ENCODE measurements around the gene ARL15. TPM values are rescaled to one million over a fixed set of nuclear protein-coding genes. Genes with fewer than 3 reads are reported as not detected.

ARL15 gene
- total RNA-seq, 2 experiments from 2014 or later: 10.6 to 12.3 TPM

DNA sequence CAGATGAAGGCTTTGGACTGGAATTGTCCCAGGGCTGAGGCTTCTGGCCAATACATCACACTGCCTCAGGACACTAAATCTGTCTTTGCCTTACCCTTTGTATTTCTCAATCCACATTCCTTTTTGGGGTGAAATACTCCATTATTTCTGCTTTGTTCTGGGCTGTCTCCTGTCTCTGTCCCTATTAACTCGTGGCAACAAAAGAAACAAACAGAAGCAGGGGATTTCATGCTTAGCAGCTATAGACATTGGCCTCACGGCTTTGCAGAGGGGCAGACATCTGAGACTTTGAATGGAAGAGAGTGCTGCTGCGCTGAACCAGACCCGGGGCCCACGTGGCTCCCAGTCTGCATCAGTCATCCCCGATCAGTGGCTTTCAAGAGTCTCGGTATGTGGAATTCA lies 129.7 kb downstream of the ARL15 start:
- H3K27ac Mint-ChIP-seq: no peak overlapping the region
- no peak for DNase-seq
- no peak for ATAC-seq
- H3K4me3 Mint-ChIP-seq: no peak overlapping the region
- no peaks in the 10 kb centered on the region for H3K27me3 Mint-ChIP-seq (ENCODE audit: low read depth)
- ChIA-PET POLR2A (no interaction called here), CTCF (no interaction called here)
- H3K36me3 Mint-ChIP-seq (ENCODE audit: low read depth): peaks cover 2% of the 10 kb centered on the region
- no peaks in the 10 kb centered on the region for H3K4me1 Mint-ChIP-seq (ENCODE audit: low read depth)
- H3K9me3 Mint-ChIP-seq (ENCODE audit: insufficient read depth): no peaks in the 10 kb centered on the region

GRCh38 chr5:54178991-54179390 lies 131.4 kb downstream of the ARL15 start:
- Mint-ChIP-seq H3K4me1 (ENCODE audit: low read depth) (no peaks in the 10 kb centered on the region), H3K27ac (no peak overlapping the region), H3K9me3 (ENCODE audit: insufficient read depth) (no peaks in the 10 kb centered on the region), H3K36me3 (ENCODE audit: low read depth) (no peaks in the 10 kb centered on the region), H3K27me3 (ENCODE audit: low read depth) (no peaks in the 10 kb centered on the region), H3K4me3 (no peak overlapping the region)
- ChIA-PET POLR2A (no interaction called here), CTCF (no interaction called here)
- DNase-seq (no peak), ATAC-seq (no peak)

DNA sequence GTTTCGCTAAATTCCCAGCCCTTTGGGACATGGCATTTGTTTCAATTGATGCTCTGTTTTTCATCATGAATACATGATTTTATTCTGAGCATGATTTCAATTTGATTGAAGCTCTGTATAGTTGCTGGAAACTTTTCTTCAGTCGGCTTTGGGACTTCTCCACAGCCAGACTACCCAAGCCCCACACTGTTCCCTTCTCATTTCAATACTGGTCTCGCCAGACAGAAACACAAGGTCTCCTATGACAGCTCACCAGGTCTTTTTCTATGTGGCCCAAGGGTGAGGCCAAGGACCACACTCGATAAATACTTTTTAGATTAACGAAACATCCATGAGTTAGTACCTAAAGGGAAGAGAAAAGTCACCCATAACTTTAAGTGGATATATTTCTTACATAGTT lies 132.2 kb downstream of the ARL15 start:
- no peak for ATAC-seq
- Mint-ChIP-seq H3K36me3 (ENCODE audit: low read depth) (no peaks in the 10 kb centered on the region), H3K4me1 (ENCODE audit: low read depth) (no peaks in the 10 kb centered on the region), H3K27me3 (ENCODE audit: low read depth) (no peaks in the 10 kb centered on the region), H3K27ac (no peak overlapping the region), H3K4me3 (no peak overlapping the region), H3K9me3 (ENCODE audit: insufficient read depth) (no peaks in the 10 kb centered on the region)
- ChIA-PET CTCF (interaction anchor here (1.3 kb wide), 1 partner anchor 8 kb away, joined by 3 read pairs; no protein-coding TSS in a partner anchor), POLR2A (no interaction called here)
- no peak for DNase-seq

DNA sequence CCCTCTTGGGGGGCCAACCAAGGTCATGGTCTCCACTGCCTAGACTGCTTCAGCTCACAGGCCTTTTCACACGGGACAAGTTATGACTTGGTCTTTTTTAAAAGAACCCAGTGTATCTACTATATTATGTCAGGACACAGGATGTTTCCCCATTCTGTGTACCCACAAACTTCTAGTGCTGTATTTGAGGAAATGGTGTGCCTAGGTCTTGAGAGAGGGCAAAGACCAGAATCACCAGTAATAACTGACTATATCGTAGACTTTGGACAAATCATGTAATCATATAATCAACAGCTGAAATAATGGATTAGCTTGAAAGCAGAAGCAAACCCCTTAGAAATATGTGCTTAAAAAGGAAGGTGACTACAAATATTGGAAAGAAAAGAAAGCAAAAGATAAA lies 133.3 kb downstream of the ARL15 start:
- CTCF ChIA-PET: no interaction called here
- no peak overlapping the region for H3K27ac Mint-ChIP-seq
- H3K27me3 Mint-ChIP-seq (ENCODE audit: low read depth): no peaks in the 10 kb centered on the region
- ATAC-seq (no peak), DNase-seq (no peak)
- no peaks in the 10 kb centered on the region for H3K36me3 Mint-ChIP-seq (ENCODE audit: low read depth)
- H3K9me3 Mint-ChIP-seq (ENCODE audit: insufficient read depth): no peaks in the 10 kb centered on the region
- POLR2A ChIA-PET: no interaction called here
- peaks cover 2% of the 10 kb centered on the region for H3K4me1 Mint-ChIP-seq (ENCODE audit: low read depth)
- no peak overlapping the region for H3K4me3 Mint-ChIP-seq

DNA sequence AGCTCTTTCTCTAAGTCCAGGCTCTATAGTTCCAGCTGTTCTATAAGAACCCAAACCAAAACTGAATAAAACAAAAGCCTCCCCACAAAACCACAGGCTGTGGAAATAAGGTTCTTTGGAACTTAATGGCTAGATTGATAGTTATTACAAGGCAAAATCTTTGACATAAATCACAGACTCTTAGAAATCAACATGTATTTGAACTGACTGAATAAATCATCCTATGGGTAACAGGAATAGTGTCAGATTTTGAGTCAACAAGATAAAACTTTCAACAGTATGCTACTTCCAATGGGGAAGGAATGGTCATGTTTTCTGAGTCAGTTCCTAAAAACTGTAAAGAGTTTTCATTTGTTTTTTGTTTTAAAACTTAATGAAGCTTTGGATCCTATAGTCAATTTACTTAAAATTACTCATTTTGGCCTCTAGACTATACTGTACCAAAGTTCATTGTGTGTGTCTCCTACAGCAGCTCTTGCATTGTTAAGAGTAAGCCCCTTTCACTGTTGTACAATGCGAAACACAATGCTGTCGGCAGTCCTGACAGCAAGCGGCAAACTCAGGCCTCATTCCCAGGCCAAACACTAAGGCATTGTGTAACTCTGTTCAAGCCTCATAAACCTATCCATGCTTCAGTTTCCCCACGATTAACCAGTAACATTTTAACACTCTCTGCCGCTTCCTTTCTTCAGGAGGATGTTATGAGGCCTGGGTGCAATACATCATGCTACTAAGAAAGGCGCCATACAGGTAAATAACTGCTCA lies 134.1 kb downstream of the ARL15 start:
- no peaks in the 10 kb centered on the region for H3K36me3 Mint-ChIP-seq (ENCODE audit: low read depth)

GRCh38 chr5:54173251-54173650 lies 137.1 kb downstream of the ARL15 start:
- no peak overlapping the region for H3K4me3 Mint-ChIP-seq
- ChIA-PET POLR2A (no interaction called here), CTCF (no interaction called here)
- H3K9me3 Mint-ChIP-seq (ENCODE audit: insufficient read depth): no peaks in the 10 kb centered on the region
- ATAC-seq (no peak), DNase-seq (no peak)
- peaks cover 3% of the 10 kb centered on the region for H3K4me1 Mint-ChIP-seq (ENCODE audit: low read depth)
- no peaks in the 10 kb centered on the region for H3K27me3 Mint-ChIP-seq (ENCODE audit: low read depth)
- H3K36me3 Mint-ChIP-seq (ENCODE audit: low read depth): no peaks in the 10 kb centered on the region
- no peak overlapping the region for H3K27ac Mint-ChIP-seq

More for the DNA sequence above, 134.1 kb downstream of the ARL15 start:
- ATAC-seq: no peak
- no peak for DNase-seq
- Mint-ChIP-seq H3K4me1 (ENCODE audit: low read depth) (peaks cover 3% of the 10 kb centered on the region), H3K27ac (no peak overlapping the region), H3K4me3 (no peak overlapping the region), H3K9me3 (ENCODE audit: insufficient read depth) (no peaks in the 10 kb centered on the region), H3K27me3 (ENCODE audit: low read depth) (no peaks in the 10 kb centered on the region)
- CTCF ChIA-PET: no interaction called here
- POLR2A ChIA-PET: no interaction called here

- POLR2A ChIA-PET: no interaction called here
- H3K27me3 Mint-ChIP-seq (ENCODE audit: low read depth): no peaks in the 10 kb centered on the region
- no peaks in the 10 kb centered on the region for H3K9me3 Mint-ChIP-seq (ENCODE audit: insufficient read depth)
- no peak for ATAC-seq
- H3K27ac Mint-ChIP-seq: no peak overlapping the region
- CTCF ChIA-PET: no interaction called here
- no peak overlapping the region for H3K4me3 Mint-ChIP-seq
- peak; percentile 40 for DNase-seq
- H3K36me3 Mint-ChIP-seq (ENCODE audit: low read depth): peaks cover 2% of the 10 kb centered on the region
- H3K4me1 Mint-ChIP-seq (ENCODE audit: low read depth): peaks cover 3% of the 10 kb centered on the region
Measured at GRCh38 chr5:54171645-54172384, 138.6 kb downstream of the ARL15 start.

DNA sequence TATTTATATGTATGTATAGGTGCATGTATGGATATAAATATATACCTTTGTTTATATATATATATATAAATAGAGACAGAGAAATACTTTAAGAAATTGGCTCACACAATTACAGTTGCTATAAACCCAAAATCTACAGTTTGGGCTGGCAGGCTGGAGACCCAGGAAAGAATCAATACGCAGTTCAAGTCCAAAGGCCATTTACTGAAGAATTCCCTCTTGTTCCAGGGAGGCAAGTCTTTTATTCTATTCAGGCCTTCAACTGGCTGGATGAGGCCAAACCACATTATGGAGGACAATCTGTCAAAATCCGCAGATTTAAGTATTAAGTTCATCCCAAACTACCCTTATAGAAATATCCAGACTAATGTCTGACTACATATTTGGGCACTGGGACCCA lies 144.7 kb downstream of the ARL15 start:
- no peaks in the 10 kb centered on the region for H3K9me3 Mint-ChIP-seq (ENCODE audit: insufficient read depth)
- H3K36me3 Mint-ChIP-seq (ENCODE audit: low read depth): peaks cover 2% of the 10 kb centered on the region
- ChIA-PET CTCF (no interaction called here), POLR2A (no interaction called here)
- no peak overlapping the region for H3K4me3 Mint-ChIP-seq
- DNase-seq: no peak
- H3K27ac Mint-ChIP-seq: no peak overlapping the region
- H3K4me1 Mint-ChIP-seq (ENCODE audit: low read depth): no peaks in the 10 kb centered on the region
- ATAC-seq: no peak
- H3K27me3 Mint-ChIP-seq (ENCODE audit: low read depth): no peaks in the 10 kb centered on the region

GRCh38 chr5:54162184-54162583 lies 148.2 kb downstream of the ARL15 start:
- H3K27me3 Mint-ChIP-seq (ENCODE audit: low read depth): no peaks in the 10 kb centered on the region
- no peaks in the 10 kb centered on the region for H3K4me1 Mint-ChIP-seq (ENCODE audit: low read depth)
- peaks cover 1% of the 10 kb centered on the region for H3K36me3 Mint-ChIP-seq (ENCODE audit: low read depth)
- ATAC-seq (no peak), DNase-seq (no peak)
- no peak overlapping the region for H3K4me3 Mint-ChIP-seq
- H3K27ac Mint-ChIP-seq: no peak overlapping the region
- H3K9me3 Mint-ChIP-seq (ENCODE audit: insufficient read depth): no peaks in the 10 kb centered on the region
- POLR2A ChIA-PET: no interaction called here
- CTCF ChIA-PET: interaction anchor here (1.3 kb wide), 1 partner anchor 67 kb away, joined by 4 read pairs; no protein-coding TSS in a partner anchor

- DNase-seq: no peak
- ChIA-PET POLR2A (no interaction called here), CTCF (no interaction called here)
- Mint-ChIP-seq H3K9me3 (ENCODE audit: insufficient read depth) (no peaks in the 10 kb centered on the region), H3K36me3 (ENCODE audit: low read depth) (no peaks in the 10 kb centered on the region), H3K27ac (no peak overlapping the region), H3K4me1 (ENCODE audit: low read depth) (no peaks in the 10 kb centered on the region), H3K4me3 (no peak overlapping the region), H3K27me3 (ENCODE audit: low read depth) (no peaks in the 10 kb centered on the region)
- no peak for ATAC-seq
Measured at GRCh38 chr5:54160329-54160728, 150.0 kb downstream of the ARL15 start.

GRCh38 chr5:54159893-54160195 lies 150.5 kb downstream of the ARL15 start:
- ChIA-PET CTCF (no interaction called here), POLR2A (no interaction called here)
- H3K27ac Mint-ChIP-seq: no peak overlapping the region
- ATAC-seq (no peak), DNase-seq (no peak)
- H3K9me3 Mint-ChIP-seq (ENCODE audit: insufficient read depth): no peaks in the 10 kb centered on the region
- H3K4me1 Mint-ChIP-seq (ENCODE audit: low read depth): no peaks in the 10 kb centered on the region
- H3K27me3 Mint-ChIP-seq (ENCODE audit: low read depth): no peaks in the 10 kb centered on the region
- H3K36me3 Mint-ChIP-seq (ENCODE audit: low read depth): no peaks in the 10 kb centered on the region
- no peak overlapping the region for H3K4me3 Mint-ChIP-seq

GRCh38 chr5:54159153-54159892 lies 151.1 kb downstream of the ARL15 start:
- ChIA-PET CTCF (no interaction called here), POLR2A (no interaction called here)
- ATAC-seq: no peak
- Mint-ChIP-seq H3K27me3 (ENCODE audit: low read depth) (no peaks in the 10 kb centered on the region), H3K4me3 (no peak overlapping the region), H3K4me1 (ENCODE audit: low read depth) (no peaks in the 10 kb centered on the region), H3K36me3 (ENCODE audit: low read depth) (no peaks in the 10 kb centered on the region), H3K9me3 (ENCODE audit: insufficient read depth) (no peaks in the 10 kb centered on the region), H3K27ac (no peak overlapping the region)
- DNase-seq: no peak
